HG02571 (cell line): Measurements from ENCODE around the gene OTUD5.

Experiments used
- ATAC-seq: cut with Tn5 transposase; IDR thresholded peaks from one replicate; pipeline ENCODE4 v1.9.1; 2021; ENCODE audit warnings: mild to moderate bottlenecking, moderate library complexity; ENCODE audit not compliant: unreplicated experiment

The OTUD5 gene

DNA sequence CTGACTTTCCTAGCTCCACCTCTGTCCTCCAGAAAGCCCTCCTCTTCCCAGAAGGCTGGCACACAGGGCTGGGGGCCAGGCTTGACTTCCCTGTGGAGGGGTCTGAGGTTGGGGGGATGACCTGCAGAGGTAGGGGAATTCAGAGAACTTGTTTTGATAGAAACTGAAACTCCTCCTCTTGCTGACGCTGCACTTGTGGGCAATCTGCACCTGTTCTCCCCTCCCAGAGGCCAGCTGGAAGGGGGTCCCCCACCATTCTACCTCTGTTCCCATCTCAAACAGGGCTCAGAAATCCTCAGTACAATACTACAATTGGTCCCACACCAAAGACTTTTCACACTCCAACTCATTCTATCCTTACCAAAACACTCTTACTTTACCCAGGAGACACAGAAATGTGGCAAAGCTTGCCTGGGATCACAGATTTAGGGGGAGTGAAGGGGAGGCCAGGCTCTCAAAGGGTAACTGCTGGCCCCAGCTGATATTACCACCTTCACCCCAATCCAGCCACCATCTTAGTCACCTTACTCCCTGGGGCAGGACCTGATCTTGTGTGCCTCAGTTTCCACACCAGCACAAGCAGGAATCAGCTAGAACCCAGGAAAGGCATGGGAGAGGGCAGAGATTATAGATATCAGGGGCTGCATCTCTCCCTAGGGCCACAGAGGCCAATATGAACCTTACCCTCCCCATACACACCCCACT lies 18.5 kb downstream of the OTUD5 start:
- peak; percentile 52 for ATAC-seq

DNA sequence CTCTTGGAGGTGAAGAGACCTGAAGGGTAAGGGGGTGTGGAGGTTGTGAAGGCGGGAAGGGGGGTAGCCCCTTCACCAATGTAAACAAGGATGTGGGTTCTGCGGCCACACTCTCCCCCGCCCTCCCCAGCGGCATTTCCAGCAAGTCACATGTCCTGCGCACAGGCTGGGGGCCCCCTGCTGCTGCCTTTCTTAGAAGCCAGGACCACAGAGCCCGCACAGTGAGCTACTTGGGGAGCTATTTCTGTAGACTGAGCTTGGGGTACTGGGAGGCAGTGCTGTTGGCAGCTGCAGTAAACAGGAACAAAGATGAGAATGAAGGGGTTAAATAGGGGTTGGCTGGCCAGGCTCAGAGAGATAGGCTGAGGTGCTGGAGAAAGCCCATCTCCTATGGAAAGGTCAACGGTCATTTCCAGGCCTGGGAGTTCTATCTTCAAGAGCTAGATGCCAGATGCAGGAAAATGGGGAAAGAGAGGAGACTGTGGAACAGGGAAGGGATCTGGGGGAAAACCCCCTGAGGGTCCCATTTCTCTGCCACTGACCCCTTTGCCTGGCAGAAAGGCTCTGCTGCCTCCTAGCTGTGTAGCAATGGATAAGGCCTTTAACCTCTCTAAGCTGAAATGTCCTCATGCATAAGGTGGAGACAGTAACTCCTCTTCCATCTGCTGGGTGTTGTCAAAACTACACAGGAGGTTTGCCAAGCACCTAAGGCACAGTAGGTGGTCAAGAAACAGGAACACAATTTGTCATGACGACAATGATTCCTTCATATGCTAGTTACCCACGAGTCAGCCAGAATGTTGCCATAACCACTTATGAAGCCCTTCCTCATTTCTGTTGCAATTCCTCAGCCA lies 20.1 kb downstream of the OTUD5 start:
- ATAC-seq = peak; percentile 50

- peak; percentile 2 for ATAC-seq
Observed at GRCh38 chrX:48936429-48937053, 20.9 kb downstream of the OTUD5 start.

- ATAC-seq = no peak
Observed at GRCh38 chrX:48935301-48935670, 22.1 kb downstream of the OTUD5 start.

DNA sequence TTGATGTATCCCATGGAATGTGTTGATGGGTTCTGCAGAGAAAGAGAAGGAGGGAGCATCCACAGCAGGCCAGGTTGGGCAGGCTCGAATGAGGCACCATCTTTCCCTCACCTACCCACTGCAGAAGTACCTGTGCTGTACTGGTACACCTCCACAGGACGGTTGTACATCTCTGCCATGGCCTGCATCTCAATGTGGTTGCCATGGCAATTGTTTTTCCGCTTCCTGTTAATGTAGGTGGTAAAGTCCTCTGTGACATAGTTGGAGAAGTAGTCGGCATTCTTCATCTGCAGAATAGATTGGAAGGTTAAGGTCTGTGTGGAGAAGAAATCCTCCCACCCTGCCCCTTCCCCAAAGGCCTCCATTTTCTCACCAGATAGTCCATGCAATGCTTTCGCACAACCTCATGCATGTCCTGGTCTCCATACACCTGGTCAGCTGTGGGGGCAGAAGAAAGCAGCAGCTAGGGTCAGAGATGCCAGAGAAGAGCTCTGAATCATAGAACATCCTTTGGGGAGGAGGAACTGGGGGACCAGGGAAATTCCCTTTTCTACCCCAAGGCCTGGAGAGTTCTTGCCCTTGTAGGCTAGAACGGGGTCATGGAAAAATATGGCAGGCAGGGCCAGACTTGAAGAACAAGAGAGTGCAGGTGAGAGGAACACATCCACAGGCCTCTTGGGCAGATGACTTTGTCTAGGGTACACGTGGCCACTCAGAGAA lies 22.7 kb downstream of the OTUD5 start:
- ATAC-seq = no peak

DNA sequence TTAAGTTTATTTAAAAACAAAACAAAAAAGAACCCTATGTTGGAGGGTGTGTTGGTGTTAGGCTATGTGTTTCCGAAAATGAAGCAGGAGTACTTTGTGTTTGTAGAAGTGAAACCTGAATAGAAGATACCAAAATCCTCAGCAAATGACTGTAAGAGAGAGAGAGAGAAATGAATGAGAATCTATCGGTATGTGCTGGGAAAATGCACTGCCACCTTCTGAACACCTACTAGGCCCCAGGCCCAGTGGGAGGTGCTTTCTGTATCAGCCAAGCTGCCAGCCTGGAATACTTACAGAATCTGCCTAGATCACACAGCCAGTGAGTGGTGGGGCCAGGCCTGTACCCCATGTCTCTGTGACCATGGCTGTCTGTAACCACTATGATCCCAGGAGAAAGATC lies 23.6 kb downstream of the OTUD5 start:
- no peak for ATAC-seq

- ATAC-seq = no peak
Observed at GRCh38 chrX:48927736-48928382, 29.5 kb downstream of the OTUD5 start.

GRCh38 chrX:48927123-48927522 lies 30.3 kb downstream of the OTUD5 start:
- no peak for ATAC-seq

DNA sequence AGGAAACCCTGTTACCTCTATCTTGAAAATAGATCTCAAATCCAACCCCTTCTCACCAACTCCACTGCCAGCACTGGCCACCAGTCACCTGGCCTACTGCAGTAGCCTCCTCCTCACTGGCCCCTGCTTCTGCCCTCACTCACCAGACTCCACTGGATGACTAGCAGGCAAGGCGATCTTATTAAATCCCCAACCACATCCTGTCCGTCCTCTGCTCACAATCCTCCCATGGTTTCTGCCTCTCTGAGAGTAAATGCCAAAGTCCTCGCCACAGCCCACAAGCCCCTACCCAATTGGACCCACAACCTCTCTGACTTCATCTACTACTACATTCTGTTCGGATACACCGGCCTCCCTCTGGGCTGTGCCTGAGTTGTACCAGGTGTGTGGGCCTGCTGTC lies 33.1 kb downstream of the OTUD5 start:
- no peak for ATAC-seq

GRCh38 chrX:48923771-48924170 lies 33.6 kb downstream of the OTUD5 start:
- no peak for ATAC-seq

DNA sequence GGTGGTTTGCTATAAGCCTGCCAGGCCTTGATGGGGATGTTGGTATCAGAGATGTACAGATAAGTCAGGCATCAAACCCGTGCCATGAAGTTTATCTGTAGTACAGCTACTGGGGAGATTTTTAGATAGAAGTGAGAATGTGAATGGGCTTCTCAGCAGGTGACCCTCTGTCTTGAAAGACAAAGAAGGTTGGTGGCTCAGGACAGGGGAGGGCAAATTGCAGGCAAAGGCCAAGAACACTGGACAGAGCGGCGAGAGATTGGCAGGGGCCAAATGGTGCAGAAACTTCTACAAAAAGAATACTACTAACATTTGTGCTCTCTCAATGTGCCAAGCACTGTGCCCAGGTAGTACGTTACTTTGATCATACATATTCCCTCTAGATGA lies 36.7 kb downstream of the OTUD5 start:
- ATAC-seq = no peak

GRCh38 chrX:48919947-48920717 lies 37.3 kb downstream of the OTUD5 start:
- no peak for ATAC-seq

DNA sequence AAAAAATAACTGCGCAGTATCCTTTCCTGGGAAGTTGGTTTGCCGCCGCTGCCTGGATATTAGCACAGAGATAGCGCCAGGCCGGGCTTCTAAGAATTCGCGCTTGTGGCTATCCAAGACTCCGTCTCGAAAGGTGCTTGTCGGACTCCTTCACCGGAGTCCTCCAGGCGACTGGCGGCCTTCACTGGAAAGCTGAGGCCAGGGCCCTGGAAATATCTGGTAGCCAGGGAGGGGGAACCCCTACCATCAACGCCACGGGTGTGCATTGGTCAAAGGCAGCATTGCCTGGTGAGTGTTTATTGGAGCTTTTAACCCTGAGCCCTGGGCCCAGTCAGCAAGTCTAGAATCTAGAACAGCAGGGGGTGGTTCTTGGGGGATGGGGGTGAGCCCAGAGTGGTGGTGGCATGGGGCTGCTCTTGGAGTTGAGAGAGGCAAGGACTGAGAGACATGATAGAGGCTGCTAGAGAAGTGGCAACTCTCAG lies 38.0 kb downstream of the OTUD5 start:
- ATAC-seq = no peak

DNA sequence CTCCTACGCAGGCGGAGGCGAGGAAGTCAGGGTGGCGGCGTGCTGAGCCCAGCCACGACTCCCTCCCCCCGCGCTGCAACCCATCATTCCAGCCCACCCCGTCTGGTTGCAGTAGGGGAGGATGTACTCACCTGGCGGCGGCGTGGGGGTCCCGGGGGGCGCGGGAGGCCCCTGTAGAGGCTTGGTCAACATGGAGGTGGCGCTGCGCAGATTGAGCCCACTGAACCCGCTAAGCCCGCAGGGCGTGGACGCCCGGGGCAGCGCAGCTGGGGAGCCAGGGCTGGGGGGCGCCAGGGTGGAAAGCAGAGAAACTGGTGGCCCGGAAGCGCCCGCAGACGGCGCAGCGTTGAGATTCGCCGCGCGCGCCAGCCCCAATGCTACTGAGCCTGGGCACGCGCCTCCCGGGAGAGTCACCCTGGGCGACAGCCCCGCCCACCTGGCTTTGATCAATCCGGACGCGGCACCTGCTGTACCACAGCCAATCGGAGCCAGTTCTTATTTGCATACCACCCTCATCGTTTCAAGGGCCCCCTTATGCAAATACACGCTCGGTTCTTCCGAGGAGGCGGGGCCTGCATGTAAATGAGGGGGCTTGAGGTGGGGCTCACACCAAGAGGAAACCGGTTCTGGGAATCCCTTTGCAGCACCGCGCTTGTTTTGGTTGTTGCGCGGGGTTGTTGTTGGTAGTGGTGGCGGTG lies 38.6 kb downstream of the OTUD5 start, which contains the start of gene PIM2:
Gene PIM2, minus strand, starts transcription at position 382 of the 698 bp plus-strand sequence. Its CDS starts 190 bp downstream, at position 192.
- ATAC-seq = peak; percentile 63

- no peak for ATAC-seq
Observed at GRCh38 chrX:48918301-48918642, 39.1 kb downstream of the OTUD5 start.

- ATAC-seq = no peak
Observed at GRCh38 chrX:48917139-48918001, 40.0 kb downstream of the OTUD5 start.

GRCh38 chrX:48914593-48915493 lies 42.6 kb downstream of the OTUD5 start:
- ATAC-seq = no peak
